GM12891 (cell line): Measurements from ENCODE around the gene PRX.

Experiments
- DNase-seq: peaks from one replicate; pipeline ENCODE4 v3.0.0; 2011; ENCODE audit warnings: low spot score; ENCODE audit not compliant: insufficient read length
- FAIRE-seq: peaks from 2 replicates; lab custom pipeline; 2011; peaks lifted over from hg19 to GRCh38; lab: Jason Lieb, UNC
- PAX5 ChIP-seq: IDR thresholded peaks from 2 replicates; pipeline ENCODE4 v1.6.1; 2011; ENCODE audit warnings: low read length, moderate library complexity, mild to moderate bottlenecking; ENCODE audit not compliant: insufficient read depth, severe bottlenecking
- POLR2A ChIP-seq: IDR thresholded peaks from 2 replicates; pipeline ENCODE4 v1.6.1; 2011; ENCODE audit warnings: low read depth, low read length, control low read depth
- POLR2AphosphoS5 ChIP-seq: IDR thresholded peaks from 2 replicates; pipeline ENCODE4 v1.6.1; 2011; ENCODE audit warnings: low read depth, low read length, control low read depth
- POU2F2 ChIP-seq: IDR thresholded peaks from 2 replicates; pipeline ENCODE4 v1.6.1; 2011; ENCODE audit warnings: low read depth, mild to moderate bottlenecking, control low read depth, low read length, moderate library complexity
- SPI1 ChIP-seq: IDR thresholded peaks from 2 replicates; pipeline ENCODE4 v1.6.1; 2011; ENCODE audit warnings: low read depth, low read length, control low read depth
- TAF1 ChIP-seq: IDR thresholded peaks from 2 replicates; pipeline ENCODE4 v1.6.1; 2011; ENCODE audit warnings: low read depth, low read length, control low read depth

Gene PRX

DNA sequence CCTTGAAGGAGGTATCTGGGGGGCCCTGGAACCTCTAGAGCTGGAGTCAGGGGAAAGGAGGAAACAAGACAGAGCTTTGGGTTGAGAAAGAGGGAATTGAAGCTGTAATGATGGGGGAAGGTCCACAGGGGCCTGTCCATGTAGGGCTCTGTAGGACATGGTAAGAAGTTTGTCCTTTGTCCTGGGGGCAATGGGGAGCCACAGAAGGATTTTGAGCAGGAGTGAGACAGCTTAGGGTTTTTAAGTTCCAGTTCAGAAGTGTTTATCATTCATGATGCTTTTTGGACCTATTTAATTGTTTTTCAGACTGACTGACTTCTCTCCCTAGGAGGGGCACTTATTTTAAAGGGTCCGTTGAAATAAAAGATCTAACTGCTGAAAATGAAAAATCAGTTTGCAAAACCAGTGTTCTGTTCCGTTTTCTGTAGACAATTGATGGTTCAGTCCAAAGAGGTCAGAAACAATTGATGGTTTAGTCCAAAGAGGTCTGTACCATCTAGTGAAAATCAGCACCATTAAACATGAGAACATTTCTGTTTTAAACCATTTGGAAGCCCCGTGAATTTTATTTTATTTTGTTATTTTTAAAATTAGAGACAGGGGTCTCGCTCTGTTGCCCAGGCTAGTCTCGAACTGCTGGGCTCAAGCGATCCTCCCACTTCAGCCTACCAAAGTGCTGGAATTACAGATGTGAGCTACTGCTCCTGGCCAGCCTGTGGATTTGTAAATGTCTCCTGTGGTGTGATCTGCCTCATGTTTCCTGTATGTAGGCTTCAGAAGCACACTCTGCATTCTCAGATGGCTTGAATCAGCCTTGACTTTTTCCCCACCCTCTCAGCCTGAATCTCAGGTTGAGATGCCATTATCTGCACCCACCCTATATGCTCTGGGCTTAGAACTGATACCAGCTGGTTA, 56.2 kb downstream of the PRX start:
- FAIRE-seq (peak; percentile 31), DNase-seq (no peak)
- no peak for TF ChIP-seq POLR2AphosphoS5
- no peak for TF ChIP-seq POU2F2
- TF ChIP-seq PAX5, result no peak

DNA sequence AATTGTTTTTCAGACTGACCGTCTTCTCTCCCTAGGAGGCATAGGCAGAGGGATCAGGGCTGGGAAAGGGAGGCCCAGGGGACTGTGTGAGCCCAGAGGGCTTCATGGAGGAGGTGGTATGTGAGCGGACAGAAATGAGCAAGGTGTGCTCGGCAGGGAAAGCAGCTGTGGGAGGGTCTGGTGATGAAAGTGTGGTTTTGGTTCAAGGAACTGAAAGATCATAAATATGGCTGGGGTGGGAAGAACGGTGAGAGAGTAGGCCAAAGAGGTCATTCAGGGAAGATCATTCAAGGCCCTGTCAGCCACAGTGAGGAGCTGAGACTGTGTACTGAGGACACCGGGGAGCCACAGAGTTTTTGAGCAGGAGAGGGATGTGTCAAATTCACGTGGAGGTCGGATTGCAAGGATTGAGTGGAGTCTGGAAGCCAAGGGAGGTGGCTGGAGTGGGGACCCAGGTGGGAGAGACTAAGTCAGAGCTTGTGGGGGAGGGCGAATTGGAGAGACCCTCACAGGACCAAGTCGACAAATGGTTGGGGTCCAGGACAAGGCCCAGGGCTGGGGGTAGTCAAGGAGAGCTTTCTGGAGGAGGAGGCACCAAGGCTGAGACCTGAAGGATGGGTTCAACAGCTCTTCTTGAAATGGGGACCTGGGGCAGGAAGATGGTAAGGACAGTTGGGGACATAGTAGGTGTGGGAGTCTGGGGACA, 57.0 kb downstream of the PRX start:
- TF ChIP-seq POLR2A, result peak; percentile 83
- peak; percentile 40; the same call in 1 of the 2 replicates for TF ChIP-seq POU2F2
- TF ChIP-seq POLR2AphosphoS5, result peak; percentile 59; the same call in 1 of the 2 replicates
- peak; percentile 91 for TF ChIP-seq SPI1
- TF ChIP-seq PAX5, result no peak
- TF ChIP-seq TAF1, result 0 out of 2 replicates have a peak, but pooled peaks have one; percentile 46
- no peak for DNase-seq
- peak; percentile 94 for FAIRE-seq

DNA sequence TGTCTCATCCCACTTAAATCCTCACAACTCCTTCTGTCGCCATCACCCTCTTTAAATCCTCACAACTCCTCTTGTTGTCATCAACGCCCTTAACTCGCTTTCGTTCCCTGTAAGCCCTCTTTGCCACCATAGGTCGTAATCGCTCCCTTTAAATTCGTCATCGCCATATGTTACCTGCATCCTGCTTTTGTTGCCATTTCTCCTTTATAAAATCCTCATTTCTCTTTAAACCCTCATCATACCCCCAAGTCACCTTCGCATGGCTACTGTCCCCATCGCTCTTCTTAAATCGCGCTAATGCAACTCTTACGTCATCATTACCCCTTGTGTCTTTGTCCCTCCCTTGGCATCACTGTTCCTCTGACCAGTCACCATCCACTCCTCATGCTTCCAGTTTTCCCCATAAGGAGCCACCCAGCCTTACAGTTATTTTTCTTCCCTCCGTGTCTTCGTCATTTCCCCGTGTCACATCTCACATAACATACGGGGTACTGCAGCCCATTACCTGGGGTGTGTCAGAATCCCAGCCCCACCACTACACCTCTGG, 64.1 kb downstream of the PRX start:
- TF ChIP-seq POLR2AphosphoS5 (no peak), POU2F2 (no peak), PAX5 (no peak), SPI1 (no peak), POLR2A (no peak), TAF1 (no peak)
- no peak for FAIRE-seq
- no peak for DNase-seq

DNA sequence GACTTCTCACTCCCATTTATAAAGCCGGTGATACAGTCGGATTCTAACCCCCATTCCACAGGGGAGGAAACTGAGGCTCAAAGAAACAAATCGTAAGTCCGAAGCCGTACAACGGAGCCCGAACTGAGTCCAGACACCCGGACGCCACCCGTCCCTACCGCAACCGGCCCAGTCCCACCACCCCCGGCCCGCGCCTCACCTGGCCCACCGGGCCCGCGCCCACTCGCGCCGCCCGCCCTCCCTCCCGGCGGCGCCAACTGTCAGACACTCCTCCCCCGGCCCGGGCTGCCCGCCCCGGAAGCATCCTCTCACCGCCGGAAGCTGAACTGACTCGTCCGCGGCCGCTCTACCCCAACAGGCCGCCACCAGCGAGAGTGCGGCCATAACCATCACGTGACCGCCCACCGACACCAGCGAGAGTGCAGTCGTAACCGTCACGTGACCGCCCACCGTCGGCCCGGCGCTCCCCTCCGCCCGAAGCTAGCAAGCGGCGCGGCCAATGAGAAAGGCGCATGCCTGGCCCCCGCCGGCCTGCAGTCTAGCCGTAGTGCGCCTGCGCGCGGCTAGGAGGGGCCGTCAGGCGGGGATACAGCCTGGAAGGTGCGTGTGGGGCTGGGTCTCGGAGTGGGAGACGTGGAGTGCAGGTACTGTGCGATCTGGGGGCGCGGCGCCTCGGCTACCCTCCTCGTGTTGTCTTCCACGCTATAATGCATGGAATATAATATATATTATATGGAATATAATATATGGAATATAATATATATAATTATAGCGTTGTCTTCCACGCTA, 64.9 kb downstream of the PRX start, which contains the start of the genes C19orf47 and PLD3:
TSS of gene C19orf47 (minus strand) at position 273 of the 789 bp plus-strand sequence. CDS start 6,540 bp downstream, outside the sequence.
TSS of gene PLD3 (plus strand) at position 571 of the 789 bp plus-strand sequence. CDS start 17,789 bp downstream, outside the sequence.
- TF ChIP-seq POU2F2 (no peak), TAF1 (peak; percentile 32; the same call in 1 of the 2 replicates), PAX5 (no peak), POLR2AphosphoS5 (peak; percentile 89), POLR2A (peak; percentile 84)
- DNase-seq (peak; percentile 100), FAIRE-seq (peak; percentile 100)

DNA sequence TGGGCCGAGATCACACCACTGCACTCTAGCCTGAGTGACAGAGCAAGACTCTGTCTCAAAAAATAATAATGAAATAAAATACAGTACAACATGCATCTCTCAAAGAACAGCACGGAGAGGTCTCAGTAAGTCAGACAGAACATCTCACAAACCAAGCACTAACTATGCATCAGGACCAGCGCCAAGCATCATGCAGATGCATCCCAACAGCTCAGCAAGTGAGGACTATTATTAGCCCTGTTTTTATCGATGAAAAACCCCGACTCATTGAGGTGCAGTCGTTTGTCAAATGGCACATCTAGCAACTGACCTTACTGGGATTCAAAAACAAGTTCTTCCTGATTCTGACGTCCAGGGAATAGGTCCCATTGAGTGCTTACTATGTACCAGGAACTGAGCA, 68.8 kb downstream of the PRX start:
- DNase-seq (no peak), FAIRE-seq (no peak)
- TF ChIP-seq POLR2A (no peak), POU2F2 (no peak), PAX5 (no peak), POLR2AphosphoS5 (no peak), TAF1 (no peak), SPI1 (no peak)
